Liver (tissue), 9 donors: ENCODE data around the gene HSP90AA1. TPM values are rescaled to one million over a fixed set of nuclear protein-coding genes. Genes with fewer than 3 reads are reported as not detected.

Source experiments
- DNase-seq: peaks from one replicate; pipeline ENCODE4 v3.0.0-alpha.2; 2017; ENCODE audit warnings: low spot score
- H3K27ac ChIP-seq, 2 donors: one replicate each; pipeline ENCODE4 v1.7.0; 2013; ENCODE audit warnings: inconsistent platforms in 2 of 2, low read length in 2 of 2, control low read depth in 1 of 2, low read depth in 1 of 2, mild to moderate bottlenecking in 1 of 2
- H3K27me3 ChIP-seq, 4 donors: one replicate each; pipeline versions ENCODE4 v1.6.1 to v1.7.0; 2013; ENCODE audit warnings: low read length in 3 of 4, inconsistent platforms in 1 of 4, mild to moderate bottlenecking in 1 of 4, moderate library complexity in 1 of 4; ENCODE audit not compliant: control insufficient read depth in 4 of 4, insufficient read depth in 4 of 4
- H3K36me3 ChIP-seq, 4 donors: one replicate each; pipeline versions ENCODE4 v1.6.1 to v1.7.0; 2013; ENCODE audit warnings: low read length in 3 of 4, mild to moderate bottlenecking in 3 of 4, low read depth in 1 of 4, moderate library complexity in 1 of 4; ENCODE audit not compliant: control insufficient read depth in 4 of 4, insufficient read depth in 3 of 4
- H3K4me1 ChIP-seq, 4 donors: one replicate each; pipeline versions ENCODE4 v1.6.1 to v1.7.0; 2013; ENCODE audit warnings: low read length in 3 of 4, mild to moderate bottlenecking in 3 of 4, moderate library complexity in 1 of 4; ENCODE audit not compliant: control insufficient read depth in 4 of 4, insufficient read depth in 4 of 4
- H3K4me3 ChIP-seq, 3 donors: one replicate each; pipeline versions ENCODE4 v1.6.1 to v1.7.0; 2013; ENCODE audit warnings: low read length in 3 of 3, control low read depth in 1 of 3, low read depth in 1 of 3, mild to moderate bottlenecking in 1 of 3
- H3K9ac ChIP-seq, 2 donors: one replicate each; pipeline ENCODE4 v1.7.0; 2013; ENCODE audit warnings: low read length in 2 of 2, mild to moderate bottlenecking in 2 of 2, moderate library complexity in 2 of 2, control low read depth in 1 of 2, low read depth in 1 of 2
- H3K9me3 ChIP-seq, 4 donors: one replicate each; pipeline versions ENCODE4 v1.6.1 to v1.7.0; 2013; ENCODE audit warnings: low read length in 3 of 4; ENCODE audit not compliant: control insufficient read depth in 4 of 4
- EGR1 ChIP-seq, 2 donors: IDR thresholded peaks; 2 replicates each; pipeline ENCODE4 v1.6.1; 2016 to 2018; ENCODE audit warnings: antibody characterized with exemption in 2 of 2, low read depth in 2 of 2
- FOXA1 ChIP-seq: IDR thresholded peaks from 2 replicates; pipeline ENCODE4 v1.6.1; 2016; ENCODE audit warnings: antibody characterized with exemption
- FOXA2 ChIP-seq: IDR thresholded peaks from 2 replicates; pipeline ENCODE4 v1.6.1; 2016; ENCODE audit warnings: antibody characterized with exemption
- GABPA ChIP-seq, 2 donors: IDR thresholded peaks in 1 of 2; conservative IDR thresholded peaks in 1 of 2; 2 replicates each; pipeline ENCODE4 v1.6.1; 2016; ENCODE audit warnings: antibody characterized with exemption in 2 of 2, mild to moderate bottlenecking in 1 of 2, moderate library complexity in 1 of 2
- HNF4A ChIP-seq, 2 donors: conservative IDR thresholded peaks; 2 replicates each; pipeline ENCODE4 v1.6.1; 2016; ENCODE audit warnings: antibody characterized with exemption in 2 of 2, mild to moderate bottlenecking in 2 of 2
- HNF4G ChIP-seq: IDR thresholded peaks from 2 replicates; pipeline ENCODE4 v1.6.1; 2016; ENCODE audit warnings: antibody characterized with exemption
- JUND ChIP-seq, 2 donors: IDR thresholded peaks; 2 replicates each; pipeline ENCODE4 v1.6.1; 2016; ENCODE audit warnings: antibody characterized with exemption in 2 of 2
- NR2F2 ChIP-seq: IDR thresholded peaks from 2 replicates; pipeline ENCODE4 v1.6.1; 2016; ENCODE audit warnings: antibody characterized with exemption
- RAD21 ChIP-seq, 2 donors: IDR thresholded peaks; 2 replicates each; pipeline ENCODE4 v1.6.1; 2016; ENCODE audit warnings: antibody characterized with exemption in 2 of 2, mild to moderate bottlenecking in 2 of 2
- REST ChIP-seq: IDR thresholded peaks from 2 replicates; pipeline ENCODE4 v1.6.1; 2016; ENCODE audit warnings: antibody characterized with exemption, mild to moderate bottlenecking
- RXRA ChIP-seq, 2 donors: IDR thresholded peaks; 2 replicates each; pipeline ENCODE4 v1.6.1; 2017 to 2018; ENCODE audit warnings: antibody characterized with exemption in 2 of 2, mild to moderate bottlenecking in 1 of 2
- TAF1 ChIP-seq: conservative IDR thresholded peaks from 2 replicates; pipeline ENCODE4 v1.6.1; 2016; ENCODE audit warnings: antibody characterized with exemption, mild to moderate bottlenecking
- YY1 ChIP-seq: IDR thresholded peaks from 2 replicates; pipeline ENCODE4 v1.6.1; 2016; ENCODE audit warnings: antibody characterized with exemption, mild to moderate bottlenecking
- WGBS: extraction: QIAGEN DNeasy Blood & Tissue Kit; methylation state at CpG from one replicate; pipeline ENCODE4 v1.1.7; 2013; 5-methylcytosine and 5-hydroxymethylcytosine counted together
- polyA plus RNA-seq, 2 donors: library from polyadenylated mRNA; stranded (reverse) in 1 of 2; unstranded in 1 of 2; fragments of 200-250 nt in 1 of 2; fragments of >200 nt in 1 of 2; fragmentation: Nextera tagmentation in 1 of 2; extraction: Ambion mirVana in 1 of 2; gene quantifications; one replicate each; pipeline versions ENCODE4 v1.2.1 to v1.2.3, GENCODE V29; 2013 to 2015
- total RNA-seq, 2 donors: library from RNA; depleted of rRNA; stranded (reverse); fragments of >200 nt; gene quantifications; one replicate each; pipeline ENCODE4 v1.2.3, GENCODE V29; 2014
- TF ChIP-seq, protein P1 (sequence below): fragments of 150-350 bp; IDR thresholded peaks from 2 replicates; pipeline ENCODE4 v1.5.1; 2017; ENCODE audit warnings: improper control_type of control experiment, low read depth, low read length; ENCODE audit not compliant: missing input control
- TF ChIP-seq, protein P2 (sequence below): IDR thresholded peaks from 2 replicates; pipeline ENCODE4 v1.6.1; 2016; ENCODE audit warnings: antibody characterized with exemption
- TF ChIP-seq, protein P3 (sequence below): IDR thresholded peaks from 2 replicates; pipeline ENCODE4 v1.6.1; 2016; ENCODE audit warnings: antibody characterized with exemption
- TF ChIP-seq, protein P4 (sequence below): IDR thresholded peaks from 2 replicates; pipeline ENCODE4 v1.6.1; 2016; ENCODE audit warnings: antibody characterized with exemption
- donor health status: healthy.
- donor health status: healthy.
- donor health status: healthy.
- donor health status: healthy.
- donor health status: healthy.

The HSP90AA1 gene
- total and polyA plus RNA-seq, 4 donors: 174 to 386 (median 287) TPM

- no peak for DNase-seq
Observed at GRCh38 chr14:102043251-102044025, 43.4 kb downstream of the HSP90AA1 start.

More at GRCh38 chr14:102043251-102044025, 43.4 kb downstream of the HSP90AA1 start:
- H3K4me3 ChIP-seq: no peak overlapping the region
- H3K27me3 ChIP-seq: no peaks in the 10 kb centered on the region
- H3K36me3 ChIP-seq: peaks cover 27 to 75% (median 68%) of the 10 kb centered on the region in 4 donors
- H3K27ac ChIP-seq: no peak overlapping the region
- WGBS: 91% methylated on average over 22 of the region's 22 CpGs
- H3K9ac ChIP-seq: no peak overlapping the region
- H3K9me3 ChIP-seq: no peaks in the 10 kb centered on the region
- H3K4me1 ChIP-seq: no peaks in the 10 kb centered on the region
- no peak for TF ChIP-seq GABPA (IDR thresholded peaks at IDR 0.05 in 1 of 2, conservative IDR thresholded peaks at IDR 0.05 in 1 of 2)
- TF ChIP-seq, protein P1, sequence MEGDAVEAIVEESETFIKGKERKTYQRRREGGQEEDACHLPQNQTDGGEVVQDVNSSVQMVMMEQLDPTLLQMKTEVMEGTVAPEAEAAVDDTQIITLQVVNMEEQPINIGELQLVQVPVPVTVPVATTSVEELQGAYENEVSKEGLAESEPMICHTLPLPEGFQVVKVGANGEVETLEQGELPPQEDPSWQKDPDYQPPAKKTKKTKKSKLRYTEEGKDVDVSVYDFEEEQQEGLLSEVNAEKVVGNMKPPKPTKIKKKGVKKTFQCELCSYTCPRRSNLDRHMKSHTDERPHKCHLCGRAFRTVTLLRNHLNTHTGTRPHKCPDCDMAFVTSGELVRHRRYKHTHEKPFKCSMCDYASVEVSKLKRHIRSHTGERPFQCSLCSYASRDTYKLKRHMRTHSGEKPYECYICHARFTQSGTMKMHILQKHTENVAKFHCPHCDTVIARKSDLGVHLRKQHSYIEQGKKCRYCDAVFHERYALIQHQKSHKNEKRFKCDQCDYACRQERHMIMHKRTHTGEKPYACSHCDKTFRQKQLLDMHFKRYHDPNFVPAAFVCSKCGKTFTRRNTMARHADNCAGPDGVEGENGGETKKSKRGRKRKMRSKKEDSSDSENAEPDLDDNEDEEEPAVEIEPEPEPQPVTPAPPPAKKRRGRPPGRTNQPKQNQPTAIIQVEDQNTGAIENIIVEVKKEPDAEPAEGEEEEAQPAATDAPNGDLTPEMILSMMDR: no peak
- no peak for TF ChIP-seq NR2F2
- TF ChIP-seq, protein P2, sequence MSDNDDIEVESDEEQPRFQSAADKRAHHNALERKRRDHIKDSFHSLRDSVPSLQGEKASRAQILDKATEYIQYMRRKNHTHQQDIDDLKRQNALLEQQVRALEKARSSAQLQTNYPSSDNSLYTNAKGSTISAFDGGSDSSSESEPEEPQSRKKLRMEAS: no peak
- TF ChIP-seq YY1: no peak
- TF ChIP-seq HNF4G: no peak
- no peak for TF ChIP-seq HNF4A (conservative IDR thresholded peaks at IDR 0.05)
- TF ChIP-seq, protein P3, sequence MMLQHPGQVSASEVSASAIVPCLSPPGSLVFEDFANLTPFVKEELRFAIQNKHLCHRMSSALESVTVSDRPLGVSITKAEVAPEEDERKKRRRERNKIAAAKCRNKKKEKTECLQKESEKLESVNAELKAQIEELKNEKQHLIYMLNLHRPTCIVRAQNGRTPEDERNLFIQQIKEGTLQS: no peak
- TF ChIP-seq, protein P4, sequence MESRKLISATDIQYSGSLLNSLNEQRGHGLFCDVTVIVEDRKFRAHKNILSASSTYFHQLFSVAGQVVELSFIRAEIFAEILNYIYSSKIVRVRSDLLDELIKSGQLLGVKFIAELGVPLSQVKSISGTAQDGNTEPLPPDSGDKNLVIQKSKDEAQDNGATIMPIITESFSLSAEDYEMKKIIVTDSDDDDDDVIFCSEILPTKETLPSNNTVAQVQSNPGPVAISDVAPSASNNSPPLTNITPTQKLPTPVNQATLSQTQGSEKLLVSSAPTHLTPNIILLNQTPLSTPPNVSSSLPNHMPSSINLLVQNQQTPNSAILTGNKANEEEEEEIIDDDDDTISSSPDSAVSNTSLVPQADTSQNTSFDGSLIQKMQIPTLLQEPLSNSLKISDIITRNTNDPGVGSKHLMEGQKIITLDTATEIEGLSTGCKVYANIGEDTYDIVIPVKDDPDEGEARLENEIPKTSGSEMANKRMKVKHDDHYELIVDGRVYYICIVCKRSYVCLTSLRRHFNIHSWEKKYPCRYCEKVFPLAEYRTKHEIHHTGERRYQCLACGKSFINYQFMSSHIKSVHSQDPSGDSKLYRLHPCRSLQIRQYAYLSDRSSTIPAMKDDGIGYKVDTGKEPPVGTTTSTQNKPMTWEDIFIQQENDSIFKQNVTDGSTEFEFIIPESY: no peak
- no peak for TF ChIP-seq EGR1 (IDR thresholded peaks at IDR 0.05; ENCODE audit: low read depth in 2 of 2)
- no peak for TF ChIP-seq FOXA2
- TF ChIP-seq JUND (IDR thresholded peaks at IDR 0.05): no peak
- no peak for TF ChIP-seq TAF1
- TF ChIP-seq RAD21 (IDR thresholded peaks at IDR 0.05): no peak
- no peak for TF ChIP-seq REST
- no peak for TF ChIP-seq RXRA (IDR thresholded peaks at IDR 0.05)
- TF ChIP-seq FOXA1: no peak
